Measurements from ENCODE around the gene ZNHIT2. TPM values are rescaled to one million over a fixed set of nuclear protein-coding genes. Genes with fewer than 3 reads are reported as not detected.

Gene ZNHIT2
- total RNA-seq (ENCODE audit: low replicate concordance): 11.4 and 12.2 TPM in 2 replicates
- long read RNA-seq, transcript ZNHIT2-201 (1 exons, 1,306 nt): major isoform, 7 of 7 reads
- long read RNA-seq, partial matches to known transcripts: 0 of 7 reads
- long read RNA-seq, other reads (novel, unspliced or antisense): 0 of 7 reads

- DNase-seq (ENCODE audit: extremely low spot score, unreplicated experiment): peak; percentile 99
- Mint-ChIP-seq H3K27me3 (peaks cover 7% of the 10 kb centered on the region), H3K4me1 (ENCODE audit: unreplicated experiment) (peaks cover 22% of the 10 kb centered on the region), H3K27ac (peak within 1 kb of the TSS; percentile 89), H3K4me3 (peak within 1 kb of the TSS; percentile 92), H3K9me3 (no peaks in the 10 kb centered on the region), H3K36me3 (peaks cover 21% of the 10 kb centered on the region)
- peak; percentile 96 for TF ChIP-seq CTCF (conservative IDR thresholded peaks at IDR 0.05)
Observed at GRCh38 chr11:65117206-65118096, at the start of gene ZNHIT2. TSS of gene ZNHIT2 (minus strand) at chr11:65117701. CDS start at chr11:65117653, 48 bp downstream.

- Mint-ChIP-seq H3K27ac (no peak overlapping the region), H3K4me3 (no peak overlapping the region)
- TF ChIP-seq CTCF (conservative IDR thresholded peaks at IDR 0.05): no peak
Observed at GRCh38 chr11:65166893-65167292, 49.4 kb upstream of the ZNHIT2 start.

GRCh38 chr11:65165410-65166317, 48.2 kb upstream of the ZNHIT2 start:
- no peaks in the 10 kb centered on the region for H3K4me1 Mint-ChIP-seq (ENCODE audit: unreplicated experiment)
- H3K36me3 Mint-ChIP-seq: no peaks in the 10 kb centered on the region
- no peaks in the 10 kb centered on the region for H3K9me3 Mint-ChIP-seq
- no peak for TF ChIP-seq CTCF (conservative IDR thresholded peaks at IDR 0.05)
- no peak overlapping the region for H3K27ac Mint-ChIP-seq
- H3K27me3 Mint-ChIP-seq: no peaks in the 10 kb centered on the region
- no peak overlapping the region for H3K4me3 Mint-ChIP-seq
- DNase-seq (ENCODE audit: extremely low spot score, unreplicated experiment): no peak

More at GRCh38 chr11:65166893-65167292, 49.4 kb upstream of the ZNHIT2 start:
- Mint-ChIP-seq H3K27me3 (no peaks in the 10 kb centered on the region), H3K36me3 (no peaks in the 10 kb centered on the region), H3K9me3 (no peaks in the 10 kb centered on the region), H3K4me1 (ENCODE audit: unreplicated experiment) (no peaks in the 10 kb centered on the region)
- DNase-seq (ENCODE audit: extremely low spot score, unreplicated experiment): no peak

- DNase-seq (ENCODE audit: extremely low spot score, unreplicated experiment): no peak
- Mint-ChIP-seq H3K4me1 (ENCODE audit: unreplicated experiment) (no peaks in the 10 kb centered on the region), H3K9me3 (no peaks in the 10 kb centered on the region), H3K27ac (no peak overlapping the region), H3K27me3 (peaks cover 3% of the 10 kb centered on the region), H3K36me3 (no peaks in the 10 kb centered on the region), H3K4me3 (no peak overlapping the region)
- TF ChIP-seq CTCF (conservative IDR thresholded peaks at IDR 0.05): no peak
Observed at GRCh38 chr11:65163684-65164083, 46.2 kb upstream of the ZNHIT2 start.

GRCh38 chr11:65160643-65161042, 43.1 kb upstream of the ZNHIT2 start:
- H3K27me3 Mint-ChIP-seq: peaks cover 3% of the 10 kb centered on the region
- no peak overlapping the region for H3K27ac Mint-ChIP-seq
- no peak for DNase-seq (ENCODE audit: extremely low spot score, unreplicated experiment)
- no peak for TF ChIP-seq CTCF (conservative IDR thresholded peaks at IDR 0.05)
- no peak overlapping the region for H3K4me3 Mint-ChIP-seq
- H3K36me3 Mint-ChIP-seq: no peaks in the 10 kb centered on the region
- no peaks in the 10 kb centered on the region for H3K9me3 Mint-ChIP-seq
- H3K4me1 Mint-ChIP-seq (ENCODE audit: unreplicated experiment): no peaks in the 10 kb centered on the region

All from type B pancreatic cell (in vitro differentiated cells).